Mesenchymal stem cell (in vitro differentiated cells and primary cell): ENCODE measurements around the gene MARCO.

Experiments
- DNase-seq: peaks from one replicate; pipeline ENCODE4 v3.0.0-alpha.2; 2013
- H2AFZ ChIP-seq: one replicate; pipeline ENCODE4 v1.6.1; 2013; ENCODE audit warnings: low read depth, mild to moderate bottlenecking, control low read depth, inconsistent platforms, low read length, moderate library complexity
- H2AK5ac ChIP-seq: 2 replicates; pipeline ENCODE4 v1.6.1; 2013; ENCODE audit warnings: low read length, moderate library complexity, mild to moderate bottlenecking, inconsistent platforms; ENCODE audit not compliant: severe bottlenecking
- H2BK120ac ChIP-seq: one replicate; pipeline ENCODE4 v1.6.1; 2013; ENCODE audit warnings: low read depth, mild to moderate bottlenecking, inconsistent platforms, low read length, moderate library complexity
- H2BK12ac ChIP-seq, 2 experiments: one replicate each; pipeline ENCODE4 v1.6.1; 2013; ENCODE audit warnings: inconsistent platforms in 2 of 2, low read length in 2 of 2, mild to moderate bottlenecking in 2 of 2, moderate library complexity in 2 of 2, control low read depth in 1 of 2
- H2BK15ac ChIP-seq: one replicate; pipeline ENCODE4 v1.6.1; 2013; ENCODE audit warnings: mild to moderate bottlenecking, low read depth, inconsistent platforms; ENCODE audit not compliant: poor library complexity, severe bottlenecking
- H2BK5ac ChIP-seq: 2 replicates; pipeline ENCODE4 v1.6.1; 2013; ENCODE audit warnings: low read depth, mild to moderate bottlenecking, low read length, control low read depth, inconsistent platforms; ENCODE audit not compliant: poor library complexity, severe bottlenecking
- H3K14ac ChIP-seq, 2 experiments: one replicate each; pipeline ENCODE4 v1.6.1; 2013; ENCODE audit warnings: inconsistent platforms in 2 of 2, low read length in 2 of 2, control low read depth in 1 of 2, mild to moderate bottlenecking in 1 of 2, moderate library complexity in 1 of 2
- H3K18ac ChIP-seq, 2 experiments: one replicate each; pipeline ENCODE4 v1.6.1; 2013; ENCODE audit warnings: inconsistent platforms in 2 of 2, low read length in 2 of 2, control low read depth in 1 of 2, low read depth in 1 of 2, mild to moderate bottlenecking in 1 of 2
- H3K23ac ChIP-seq, 2 experiments: one replicate each; pipeline ENCODE4 v1.6.1; 2013; ENCODE audit warnings: inconsistent platforms in 2 of 2, low read length in 2 of 2, mild to moderate bottlenecking in 2 of 2, moderate library complexity in 2 of 2, control low read depth in 1 of 2
- H3K27ac ChIP-seq: 2 replicates; pipeline ENCODE4 v1.5.1; 2013; ENCODE audit warnings: mild to moderate bottlenecking, moderate library complexity, low read length, control low read depth, inconsistent platforms; ENCODE audit not compliant: poor library complexity, severe bottlenecking
- H3K27me3 ChIP-seq, 2 experiments: 2 replicates each; pipeline versions ENCODE4 v1.6.1 to v1.7.0; 2013; ENCODE audit warnings: low read length in 2 of 2, mild to moderate bottlenecking in 2 of 2, moderate library complexity in 2 of 2, control low read depth in 1 of 2, inconsistent platforms in 1 of 2; ENCODE audit not compliant: control insufficient read depth in 1 of 2, insufficient read depth in 1 of 2
- H3K36me3 ChIP-seq, 2 experiments: 2 replicates each; pipeline versions ENCODE4 v1.6.1 to v1.7.0; 2013; ENCODE audit warnings: low read length in 2 of 2, control low read depth in 1 of 2, inconsistent platforms in 1 of 2, low read depth in 1 of 2, mild to moderate bottlenecking in 1 of 2; ENCODE audit not compliant: insufficient read depth in 2 of 2, control insufficient read depth in 1 of 2
- H3K4ac ChIP-seq, 2 experiments: one replicate each; pipeline ENCODE4 v1.6.1; 2013; ENCODE audit warnings: inconsistent platforms in 2 of 2, low read length in 2 of 2, mild to moderate bottlenecking in 2 of 2, moderate library complexity in 2 of 2, control low read depth in 1 of 2, low read depth in 1 of 2
- H3K4me1 ChIP-seq: 2 replicates; pipeline ENCODE4 v1.6.1; 2013; ENCODE audit warnings: low read depth, low read length, control low read depth; ENCODE audit not compliant: control insufficient read depth, insufficient read depth
- H3K4me2 ChIP-seq: 2 replicates; pipeline ENCODE4 v1.6.1; 2013; ENCODE audit warnings: low read length, mild to moderate bottlenecking, inconsistent platforms; ENCODE audit not compliant: poor library complexity, severe bottlenecking
- H3K4me3 ChIP-seq, 2 experiments: 2 replicates each; pipeline versions ENCODE4 v1.5.1 to v1.7.0; 2013; ENCODE audit warnings: low read length in 2 of 2, mild to moderate bottlenecking in 2 of 2, control low read depth in 1 of 2, low read depth in 1 of 2; ENCODE audit not compliant: insufficient read depth in 1 of 2
- H3K79me1 ChIP-seq: replicated peaks from 2 replicates; pipeline ENCODE4 v1.6.1; 2013; ENCODE audit warnings: mild to moderate bottlenecking, control low read depth, low read length, inconsistent platforms; ENCODE audit not compliant: poor library complexity, severe bottlenecking
- H3K9ac ChIP-seq: 2 replicates; pipeline ENCODE4 v1.7.0; 2013; ENCODE audit warnings: mild to moderate bottlenecking, low read length, moderate library complexity
- H3K9me3 ChIP-seq: 2 replicates; pipeline ENCODE4 v1.7.0; 2013; ENCODE audit warnings: mild to moderate bottlenecking, low read length; ENCODE audit not compliant: control insufficient read depth
- H4K8ac ChIP-seq: one replicate; pipeline ENCODE4 v1.6.1; 2013; ENCODE audit warnings: inconsistent platforms, mild to moderate bottlenecking, low read length, moderate library complexity
- H4K91ac ChIP-seq: one replicate; pipeline ENCODE4 v1.6.1; 2013; ENCODE audit warnings: mild to moderate bottlenecking, low read length, inconsistent platforms
- WGBS: methylation state at CpG from one replicate; pipeline ENCODE4 v1.1.7; 2013; ENCODE audit warnings: mixed read lengths; 5-methylcytosine and 5-hydroxymethylcytosine counted together

The MARCO gene

GRCh38 chr2:118922254-118922653, 19.7 kb upstream of the MARCO start:
- Histone ChIP-seq H3K36me3 (no peaks in the 10 kb centered on the region), H3K27ac (no peak overlapping the region), H2BK120ac (no peak overlapping the region), H3K27me3 (peaks cover 0 to 41% of the 10 kb centered on the region in 2 experiments), H3K4me1 (no peaks in the 10 kb centered on the region), H2BK15ac (no peak overlapping the region), H2BK5ac (no peak overlapping the region), H3K4ac (no peak overlapping the region), H3K18ac (no peak overlapping the region), H2AK5ac (no peak overlapping the region), H2AFZ (no peak overlapping the region), H2BK12ac (no peak overlapping the region), H3K9ac (no peak overlapping the region), H3K9me3 (no peaks in the 10 kb centered on the region), H3K4me3 (no peak overlapping the region), H4K8ac (no peak overlapping the region), H3K23ac (no peak overlapping the region), H3K79me1 (no peaks in the 10 kb centered on the region), H3K4me2 (no peak overlapping the region), H3K14ac (no peak overlapping the region), H4K91ac (no peak overlapping the region)
- DNase-seq: no peak
- 79% methylated on average over 2 of the region's 2 CpGs for WGBS

DNA sequence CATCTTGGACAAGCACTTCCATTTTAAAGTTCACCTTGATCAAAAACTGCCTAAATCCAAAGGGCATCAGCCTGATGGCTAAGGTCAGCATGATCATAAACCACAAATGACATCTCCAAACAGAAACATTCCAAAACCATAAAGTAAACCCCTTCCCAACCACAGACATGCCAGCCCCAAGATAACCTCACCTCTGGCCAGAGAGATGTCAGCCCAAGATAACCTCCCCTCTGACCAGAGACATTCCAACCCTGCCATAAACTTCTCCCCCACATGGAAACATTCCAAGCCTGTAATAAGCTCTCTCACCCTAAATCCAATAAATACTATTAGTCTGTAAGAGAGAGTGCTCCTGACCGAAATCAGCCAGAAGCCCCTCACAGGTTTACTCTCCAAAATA, 18.6 kb upstream of the MARCO start:
- no peak overlapping the region for H3K4ac ChIP-seq
- H4K91ac ChIP-seq: no peak overlapping the region
- H2BK15ac ChIP-seq: no peak overlapping the region
- H3K4me2 ChIP-seq: no peak overlapping the region
- no peaks in the 10 kb centered on the region for H3K9me3 ChIP-seq
- 48% methylated on average over 1 of the region's 1 CpG for WGBS
- no peak for DNase-seq
- no peak overlapping the region for H4K8ac ChIP-seq
- no peak overlapping the region for H3K9ac ChIP-seq
- H3K23ac ChIP-seq: no peak overlapping the region
- no peak overlapping the region for H3K4me3 ChIP-seq
- H3K27ac ChIP-seq: no peak overlapping the region
- no peak overlapping the region for H2AK5ac ChIP-seq
- H3K18ac ChIP-seq: no peak overlapping the region
- peaks cover 0 to 41% of the 10 kb centered on the region in 2 experiments for H3K27me3 ChIP-seq
- no peaks in the 10 kb centered on the region for H3K36me3 ChIP-seq
- H2BK12ac ChIP-seq: no peak overlapping the region
- no peaks in the 10 kb centered on the region for H3K4me1 ChIP-seq
- no peak overlapping the region for H2AFZ ChIP-seq
- no peak overlapping the region for H3K14ac ChIP-seq
- H3K79me1 ChIP-seq: no peaks in the 10 kb centered on the region
- H2BK120ac ChIP-seq: no peak overlapping the region
- H2BK5ac ChIP-seq: no peak overlapping the region

GRCh38 chr2:118925476-118925875, 16.5 kb upstream of the MARCO start:
- Histone ChIP-seq H3K14ac (no peak overlapping the region), H3K4me1 (no peaks in the 10 kb centered on the region), H2AK5ac (no peak overlapping the region), H2BK120ac (no peak overlapping the region), H3K4ac (no peak overlapping the region), H4K91ac (no peak overlapping the region), H2AFZ (no peak overlapping the region), H3K9me3 (no peaks in the 10 kb centered on the region), H4K8ac (no peak overlapping the region), H3K27ac (no peak overlapping the region), H3K9ac (no peak overlapping the region), H2BK15ac (no peak overlapping the region), H3K18ac (no peak overlapping the region), H3K23ac (no peak overlapping the region), H2BK12ac (no peak overlapping the region), H3K4me2 (no peak overlapping the region), H2BK5ac (no peak overlapping the region), H3K79me1 (no peaks in the 10 kb centered on the region), H3K27me3 (peaks cover 0 to 41% of the 10 kb centered on the region in 2 experiments), H3K36me3 (no peaks in the 10 kb centered on the region), H3K4me3 (no peak overlapping the region)
- 69% methylated on average over 5 of the region's 5 CpGs for WGBS
- DNase-seq: no peak

- Histone ChIP-seq H4K8ac (no peak overlapping the region), H3K9ac (no peak overlapping the region), H2BK5ac (no peak overlapping the region), H3K4me3 (no peak overlapping the region), H3K4me1 (no peaks in the 10 kb centered on the region), H3K27me3 (peaks cover 0 to 41% of the 10 kb centered on the region in 2 experiments), H3K36me3 (no peaks in the 10 kb centered on the region), H3K9me3 (no peaks in the 10 kb centered on the region), H2BK120ac (no peak overlapping the region), H2AK5ac (no peak overlapping the region), H2BK15ac (no peak overlapping the region), H3K4me2 (no peak overlapping the region), H3K23ac (no peak overlapping the region), H3K14ac (no peak overlapping the region), H2AFZ (no peak overlapping the region), H2BK12ac (no peak overlapping the region), H3K79me1 (no peaks in the 10 kb centered on the region), H3K27ac (no peak overlapping the region), H3K4ac (no peak overlapping the region), H3K18ac (no peak overlapping the region), H4K91ac (no peak overlapping the region)
- WGBS: no CpG with 5 or more reads among the region's 1 CpG
- DNase-seq: no peak
Observed at GRCh38 chr2:118925981-118926380, 16.0 kb upstream of the MARCO start.
